ENCODE results near the gene ASTN2.

DNA sequence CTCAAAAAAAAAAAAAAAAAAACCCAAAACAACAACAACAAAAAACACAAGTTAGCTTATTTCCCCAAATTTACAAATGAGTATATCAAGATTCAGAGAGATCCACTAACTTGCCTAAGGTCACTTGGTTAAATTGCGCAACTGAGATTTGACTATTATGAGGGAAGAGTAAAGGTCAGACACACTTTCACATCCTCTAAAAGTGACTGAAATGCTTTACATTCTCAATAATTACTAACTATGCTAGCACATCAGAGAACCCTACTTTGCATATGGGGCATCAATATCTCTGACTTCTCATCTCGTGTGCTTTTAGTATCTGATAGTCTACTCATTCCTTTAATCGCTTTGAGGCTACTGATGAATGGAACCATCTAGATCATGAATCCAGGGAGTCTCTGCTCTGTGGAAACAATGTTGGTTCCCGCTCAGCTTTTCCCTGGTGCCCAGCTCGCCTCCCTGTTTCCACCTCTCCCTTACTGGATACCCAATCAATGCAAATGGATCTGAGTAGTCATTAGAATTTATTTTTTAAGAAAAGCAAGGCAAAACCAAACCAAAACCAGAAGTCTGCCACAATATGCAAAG lies 909.9 kb downstream of the ASTN2 start:
- no peak for TF ChIP-seq YY1 (IDR thresholded peaks at IDR 0.05; ENCODE audit: insufficient read depth, insufficient read length)
- no peak for TF ChIP-seq ZNF274 (IDR thresholded peaks at IDR 0.05; ENCODE audit: low read depth, low read length)

All from NT2/D1 (cell line).